ENCODE results near the gene RNF130.

DNA sequence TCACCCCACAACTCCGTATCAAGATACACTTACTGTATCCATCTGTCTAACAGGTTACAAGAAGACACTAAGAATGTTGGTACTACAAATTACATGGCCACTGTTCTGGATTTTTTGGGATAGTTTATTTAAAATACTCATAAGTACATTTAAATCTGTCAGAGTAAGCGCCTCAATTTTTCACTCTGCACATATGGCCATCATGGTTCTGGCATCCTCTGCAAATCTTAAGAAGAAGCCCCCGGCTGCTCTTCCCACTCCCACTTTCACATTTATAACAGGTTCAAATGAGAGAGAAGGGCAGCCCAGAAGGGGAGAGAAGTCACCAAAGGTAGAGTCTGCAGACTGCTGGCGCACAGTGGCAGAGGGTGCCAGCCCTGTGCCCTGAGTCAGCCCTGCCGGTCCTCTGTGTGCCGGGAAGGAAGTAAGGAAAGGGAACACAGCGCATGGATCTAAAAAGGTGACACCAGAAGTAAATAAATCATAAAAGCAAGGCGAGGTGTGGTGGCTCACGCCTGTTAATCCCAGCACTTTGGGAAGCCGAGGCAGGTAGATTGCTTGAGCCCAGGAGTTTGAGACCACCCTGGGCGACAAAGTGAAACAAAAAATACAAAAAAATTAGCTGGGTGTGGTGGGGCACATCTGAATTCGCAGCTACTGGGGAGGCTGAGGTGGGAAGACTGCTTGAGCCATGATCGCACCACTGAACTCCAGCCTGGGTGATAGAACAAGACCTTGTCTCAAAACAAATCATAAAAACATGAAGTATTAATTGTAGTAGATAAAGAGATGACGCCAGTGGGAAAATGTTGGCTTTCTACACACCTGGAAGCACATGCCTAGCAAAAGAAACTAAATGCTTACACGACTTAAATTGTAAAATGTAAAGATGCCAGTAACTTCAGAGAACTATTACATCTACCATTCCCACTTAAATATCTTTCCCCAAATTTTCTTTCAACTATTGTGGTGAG lies 30.0 kb downstream of the RNF130 start:
- TF ChIP-seq, protein P1, sequence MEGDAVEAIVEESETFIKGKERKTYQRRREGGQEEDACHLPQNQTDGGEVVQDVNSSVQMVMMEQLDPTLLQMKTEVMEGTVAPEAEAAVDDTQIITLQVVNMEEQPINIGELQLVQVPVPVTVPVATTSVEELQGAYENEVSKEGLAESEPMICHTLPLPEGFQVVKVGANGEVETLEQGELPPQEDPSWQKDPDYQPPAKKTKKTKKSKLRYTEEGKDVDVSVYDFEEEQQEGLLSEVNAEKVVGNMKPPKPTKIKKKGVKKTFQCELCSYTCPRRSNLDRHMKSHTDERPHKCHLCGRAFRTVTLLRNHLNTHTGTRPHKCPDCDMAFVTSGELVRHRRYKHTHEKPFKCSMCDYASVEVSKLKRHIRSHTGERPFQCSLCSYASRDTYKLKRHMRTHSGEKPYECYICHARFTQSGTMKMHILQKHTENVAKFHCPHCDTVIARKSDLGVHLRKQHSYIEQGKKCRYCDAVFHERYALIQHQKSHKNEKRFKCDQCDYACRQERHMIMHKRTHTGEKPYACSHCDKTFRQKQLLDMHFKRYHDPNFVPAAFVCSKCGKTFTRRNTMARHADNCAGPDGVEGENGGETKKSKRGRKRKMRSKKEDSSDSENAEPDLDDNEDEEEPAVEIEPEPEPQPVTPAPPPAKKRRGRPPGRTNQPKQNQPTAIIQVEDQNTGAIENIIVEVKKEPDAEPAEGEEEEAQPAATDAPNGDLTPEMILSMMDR (IDR thresholded peaks at IDR 0.05) = no peak
- TF ChIP-seq POLR2A (IDR thresholded peaks at IDR 0.05) = no peak
